ENCODE results near the gene ATP5F1D. TPM values are rescaled to one million over a fixed set of nuclear protein-coding genes. Genes with fewer than 3 reads are reported as not detected.

Gene ATP5F1D
- total RNA-seq, 1 experiment from 2014 or later = 37.0 TPM

GRCh38 chr19:1282588-1283206 lies 41.1 kb downstream of the ATP5F1D start:
- DNase-seq (ENCODE audit: low spot score) = no peak

GRCh38 chr19:1283207-1283916 lies 41.8 kb downstream of the ATP5F1D start:
- DNase-seq (ENCODE audit: low spot score) = no peak

GRCh38 chr19:1283917-1284292 lies 42.4 kb downstream of the ATP5F1D start:
- DNase-seq (ENCODE audit: low spot score) = no peak

- no peak for DNase-seq (ENCODE audit: low spot score)
These were observed 42.9 kb downstream of the ATP5F1D start for GRCh38 chr19:1284293-1284978.

- DNase-seq (ENCODE audit: low spot score) = no peak
These were observed 43.6 kb downstream of the ATP5F1D start for GRCh38 chr19:1284979-1285736.

- DNase-seq (ENCODE audit: low spot score) = no peak
These were observed 44.3 kb downstream of the ATP5F1D start, which contains the start of gene EFNA2 for GRCh38 chr19:1285737-1286360. TSS of gene EFNA2 (plus strand) at chr19:1285873. CDS start at chr19:1286169, 296 bp downstream.

- no peak for DNase-seq (ENCODE audit: low spot score)
These were observed 45.2 kb downstream of the ATP5F1D start for GRCh38 chr19:1286487-1287353.

GRCh38 chr19:1287354-1288225 lies 46.0 kb downstream of the ATP5F1D start:
- no peak for DNase-seq (ENCODE audit: low spot score)

DNA sequence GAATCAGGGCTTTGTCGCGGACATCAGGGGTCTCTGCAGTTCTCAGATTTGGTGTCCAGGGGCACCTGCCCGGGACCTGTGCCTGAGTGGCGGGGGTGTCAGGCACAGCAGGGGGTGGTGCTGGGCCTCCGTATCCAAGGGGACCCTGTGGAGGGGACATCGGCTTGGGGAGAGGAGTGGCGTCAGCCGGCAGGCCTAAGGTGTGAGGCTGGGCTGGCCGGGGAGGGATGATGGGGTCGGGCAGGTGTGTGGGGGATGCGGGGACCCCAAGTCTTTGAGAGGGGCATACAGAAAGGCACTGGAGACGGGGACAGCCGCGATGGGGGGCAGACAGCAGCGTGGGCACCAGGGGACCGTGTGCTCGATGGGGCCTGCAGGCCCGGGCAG lies 46.7 kb downstream of the ATP5F1D start:
- no peak for DNase-seq (ENCODE audit: low spot score)

DNA sequence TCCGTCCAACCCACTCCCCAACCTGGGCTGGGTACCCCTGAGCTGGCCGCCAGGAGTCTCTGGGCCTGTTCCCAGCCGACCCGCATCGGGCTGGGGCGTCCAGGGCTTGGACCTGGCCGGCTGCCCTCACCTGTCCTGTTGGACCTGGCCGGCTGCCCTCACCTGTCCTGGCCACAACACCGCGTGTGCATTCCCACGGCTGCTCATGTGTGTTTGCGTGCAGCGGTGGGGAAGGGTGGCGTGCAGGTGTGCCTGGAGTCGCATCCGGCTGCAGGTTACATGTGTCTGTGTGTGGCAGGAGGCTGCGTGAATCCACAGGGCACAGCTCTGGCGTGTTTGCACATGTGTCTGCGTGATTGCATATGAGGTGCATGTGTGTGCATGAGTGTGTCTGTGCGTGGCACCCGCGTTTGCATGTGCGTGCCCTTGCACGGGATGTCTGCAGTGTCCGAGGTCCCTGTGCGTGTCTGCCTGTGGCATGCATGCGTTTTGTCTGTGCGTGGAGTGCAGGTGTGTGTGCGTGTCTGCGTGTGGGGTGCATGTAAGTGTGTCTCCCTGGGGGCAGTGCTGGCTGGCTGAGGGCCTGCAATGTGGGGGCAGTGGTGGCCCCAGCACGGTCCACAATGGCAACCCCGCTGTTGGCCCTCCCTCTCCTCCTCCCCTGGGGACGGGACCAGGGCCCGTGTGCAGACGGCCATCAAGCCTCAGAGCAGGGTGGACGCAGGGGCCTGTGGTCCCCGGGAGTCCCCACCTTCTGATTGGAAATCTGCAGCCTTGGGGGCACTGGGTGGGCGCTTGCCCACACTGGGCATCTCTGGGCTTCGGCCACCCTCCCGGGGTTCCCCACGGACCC lies 47.5 kb downstream of the ATP5F1D start:
- no peak for DNase-seq (ENCODE audit: low spot score)

DNA sequence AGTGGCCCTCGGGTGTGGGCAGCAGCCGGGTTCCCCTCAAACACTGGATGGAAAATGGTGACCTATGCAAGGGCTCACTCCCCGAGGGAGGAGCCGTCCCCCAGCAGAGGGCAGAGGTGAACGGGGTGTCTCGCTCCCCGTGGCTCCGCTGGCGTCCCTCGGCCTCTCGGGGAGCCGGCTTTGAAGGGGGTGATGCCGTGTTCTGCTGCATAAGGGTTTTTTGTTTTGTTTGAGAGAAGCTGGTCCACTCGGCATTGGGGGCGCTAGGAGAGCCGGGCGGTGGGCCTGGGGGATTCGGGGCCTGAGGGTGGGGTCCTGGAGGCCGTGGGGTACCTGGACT lies 48.1 kb downstream of the ATP5F1D start:
- DNase-seq (ENCODE audit: low spot score) = no peak

GRCh38 chr19:1290196-1290702 lies 48.7 kb downstream of the ATP5F1D start:
- no peak for DNase-seq (ENCODE audit: low spot score)

- no peak for DNase-seq (ENCODE audit: low spot score)
These were observed 49.4 kb downstream of the ATP5F1D start for GRCh38 chr19:1290703-1291651.

DNA sequence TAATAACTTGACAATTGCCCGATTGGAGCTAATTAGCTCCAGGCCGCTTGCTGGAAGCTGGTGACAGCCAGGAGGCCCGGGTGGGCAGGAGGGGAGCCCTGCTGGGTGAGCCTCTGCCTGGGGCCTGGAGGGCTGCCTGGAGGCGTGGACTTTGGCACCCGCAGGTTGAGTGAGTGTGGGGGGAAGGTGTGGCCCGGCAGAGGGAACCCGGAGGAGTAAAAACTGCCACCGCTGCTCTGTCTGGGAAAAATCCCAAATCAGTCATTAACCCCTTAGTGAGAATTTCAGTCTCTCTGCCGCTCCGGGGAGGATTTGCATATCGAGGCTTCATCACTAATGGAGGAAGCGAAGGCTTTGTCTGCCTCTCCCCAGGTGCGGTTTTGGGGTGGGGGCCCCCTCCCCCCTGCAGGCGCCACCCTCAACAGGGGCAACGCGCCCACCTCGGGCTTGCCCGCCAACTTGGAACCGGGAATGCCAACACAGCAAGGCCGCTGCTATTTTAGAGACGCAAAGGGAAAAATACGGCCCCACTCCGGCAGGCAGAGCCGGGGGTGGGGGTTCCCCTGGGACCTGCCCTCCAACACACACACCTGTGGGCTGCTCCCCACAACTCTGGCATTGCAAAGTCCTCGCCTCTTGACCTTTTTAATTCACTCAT lies 50.3 kb downstream of the ATP5F1D start:
- DNase-seq (ENCODE audit: low spot score) = no peak

- DNase-seq (ENCODE audit: low spot score) = no peak
These were observed 51.0 kb downstream of the ATP5F1D start for GRCh38 chr19:1292419-1293151.
